Thyroid gland (tissue), 4 donors: ENCODE results near the gene NSFL1C.

Experiments used
- CTCF ChIP-seq, 6 experiments: fragments of 200-600 bp in 3 of 6; fragments of 450-650 bp in 3 of 6; sonication (generic) in 3 of 6; IDR thresholded peaks; one replicate each; pipeline ENCODE4 v1.5.1; 2016 to 2019; ENCODE audit warnings: antibody characterized with exemption in 6 of 6, mild to moderate bottlenecking in 2 of 6, inconsistent platforms in 1 of 6, moderate library complexity in 1 of 6
- POLR2A ChIP-seq, 2 donors: fragments of 450-650 bp; IDR thresholded peaks; one replicate each; pipeline ENCODE4 v1.6.1; 2017; ENCODE audit warnings: antibody characterized with exemption in 2 of 2, mild to moderate bottlenecking in 2 of 2, moderate library complexity in 1 of 2

GRCh38 chr20:1473246-1474220 is 6.9 kb upstream of the NSFL1C start:
- no peak for TF ChIP-seq POLR2A (IDR thresholded peaks at IDR 0.05)
- TF ChIP-seq CTCF (IDR thresholded peaks at IDR 0.05) = no peak
